ENCODE data around the gene NFRKB.

GRCh38 chr11:129888451-129888850 is 6.9 kb downstream of the NFRKB start:
- TF ChIP-seq POLR2A (IDR thresholded peaks at IDR 0.05): no peak
- TF ChIP-seq CTCF (IDR thresholded peaks at IDR 0.05): no peak

Measured in prostate gland (tissue), 2 donors.